K562 (cell line): ENCODE measurements around the gene BIRC6. TPM values are rescaled to one million over a fixed set of nuclear protein-coding genes. Genes with fewer than 3 reads are reported as not detected.

Experiments
- ATAC-seq: fragments of 200-7000 bp; cut with Tn5 transposase; 3 replicates; pipeline ENCODE4 v1.9.1; 2020; ENCODE audit warnings: moderate library complexity
- BruUV-seq: library from RNA; stranded (reverse); fragments of 400-500 nt; replicated peaks from 2 replicates; lab custom pipeline; 2021; lab: Mats Ljungman, UMichigan
- CTCF ChIA-PET: fragments of 300-600 bp; formaldehyde crosslinking; extraction: SDS; loops from one replicate; lab custom pipeline; 2021; ENCODE audit warnings: low intra/inter-chr PET ratio; lab: Yijun Ruan, JAX
- POLR2A ChIA-PET: fragments of 300-600, 350-650 bp; sonication (Branson Sonifier 250); formaldehyde crosslinking; extraction: SDS; loops from one replicate; lab custom pipeline; 2021; ENCODE audit warnings: antibody characterized with exemption, inconsistent platforms; lab: Yijun Ruan, JAX
- DNase-seq, 4 experiments: peaks; one replicate each; pipeline versions ENCODE4 v3.0.0 to v3.0.0-alpha.2; 2011 to 2018; ENCODE audit warnings: low spot score in 3 of 4, mixed read lengths in 3 of 4; ENCODE audit errors: extremely low read depth in 1 of 4
- FAIRE-seq: peaks from 2 replicates; lab custom pipeline; 2011; peaks lifted over from hg19 to GRCh38; lab: Jason Lieb, UNC
- H2AFZ ChIP-seq: 2 replicates; pipeline ENCODE4 v1.6.0; 2011; ENCODE audit warnings: low read depth, low read length, control low read depth, inconsistent platforms
- H3K27ac ChIP-seq: fragments of 200-600 bp; 3 replicates; pipeline ENCODE4 v1.8.0; 2011; ENCODE audit warnings: low read depth, mild to moderate bottlenecking, control low read depth, inconsistent platforms, low read length, moderate library complexity, mixed read lengths; ENCODE audit errors: extremely low read depth
- H3K27me3 ChIP-seq, 2 experiments: fragments of 300-600 bp in 1 of 2; 2 replicates in 1 of 2; 3 replicates in 1 of 2; pipeline versions ENCODE4 v1.6.0 to v1.8.0; 2011; ENCODE audit warnings: inconsistent platforms in 2 of 2, low read length in 2 of 2, mild to moderate bottlenecking in 1 of 2, mixed read lengths in 1 of 2, moderate library complexity in 1 of 2; ENCODE audit not compliant: control insufficient read depth in 2 of 2, insufficient read depth in 2 of 2
- H3K36me3 ChIP-seq: fragments of 300-600 bp; 3 replicates; pipeline ENCODE4 v1.8.0; 2011; ENCODE audit warnings: mild to moderate bottlenecking, low read length, inconsistent platforms; ENCODE audit not compliant: control insufficient read depth, insufficient read depth
- H3K4me1 ChIP-seq, 2 experiments: fragments of 200-600 bp in 1 of 2; replicated peaks in 1 of 2; 2 replicates in 1 of 2; 3 replicates in 1 of 2; pipeline versions ENCODE4 v1.5.1 to v1.8.0; 2011; ENCODE audit warnings: inconsistent platforms in 2 of 2, low read length in 2 of 2, mild to moderate bottlenecking in 1 of 2, mixed read lengths in 1 of 2, moderate library complexity in 1 of 2; ENCODE audit not compliant: control insufficient read depth in 2 of 2, insufficient read depth in 2 of 2
- H3K4me2 ChIP-seq: 2 replicates; pipeline ENCODE4 v1.6.1; 2011; ENCODE audit warnings: low read length, control low read depth, inconsistent platforms, mixed read lengths; ENCODE audit not compliant: insufficient read depth
- H3K4me3 ChIP-seq: fragments of 200-600 bp; sonication (generic), shearing (Covaris generic); 2 replicates; pipeline ENCODE4 v1.5.1; 2016; ENCODE audit warnings: control low read depth, inconsistent platforms
- H3K79me2 ChIP-seq: fragments of 200-600 bp; 3 replicates; pipeline ENCODE4 v1.8.0; 2011; ENCODE audit warnings: low read length, inconsistent platforms; ENCODE audit not compliant: control insufficient read depth, insufficient read depth
- H3K9ac ChIP-seq, 2 experiments: 2 replicates each; pipeline versions ENCODE4 v1.6.0 to v1.6.1; 2011; ENCODE audit warnings: low read depth in 2 of 2, low read length in 2 of 2, control low read depth in 1 of 2, inconsistent platforms in 1 of 2, mild to moderate bottlenecking in 1 of 2, mixed read lengths in 1 of 2; ENCODE audit not compliant: insufficient read depth in 1 of 2
- H3K9me1 ChIP-seq: one replicate; pipeline ENCODE4 v1.6.0; 2011; ENCODE audit warnings: inconsistent platforms, mild to moderate bottlenecking, low read length, moderate library complexity; ENCODE audit not compliant: control insufficient read depth, insufficient read depth
- H3K9me3 ChIP-seq: replicated peaks from 2 replicates; pipeline ENCODE4 v1.5.1; 2011; ENCODE audit warnings: low read depth, low read length, inconsistent platforms; ENCODE audit not compliant: control insufficient read depth, insufficient read depth
- H4K20me1 ChIP-seq: replicated peaks from 2 replicates; pipeline ENCODE4 v1.6.1; 2011; ENCODE audit warnings: low read length, inconsistent platforms, mixed read lengths; ENCODE audit not compliant: control insufficient read depth, insufficient read depth
- BMI1 ChIP-seq: fragments of 150-350 bp; IDR thresholded peaks from 2 replicates; pipeline ENCODE4 v1.6.1; 2014; ENCODE audit warnings: low read length
- HMGN3 ChIP-seq: IDR thresholded peaks from 2 replicates; pipeline ENCODE4 v1.6.1; 2011; ENCODE audit warnings: borderline replicate concordance, low read depth, mild to moderate bottlenecking, mixed read lengths, low read length; ENCODE audit not compliant: insufficient read length; ENCODE audit errors: extremely low read depth
- NEUROD1 ChIP-seq: fragments of 150-350 bp; IDR thresholded peaks from 2 replicates; pipeline ENCODE4 v1.6.1; 2014; ENCODE audit warnings: borderline replicate concordance, low read length, low read depth; ENCODE audit not compliant: partially characterized antibody
- WGBS: fragments of 100-300 bp; shearing (Covaris generic); methylation state at CpG from one replicate; pipeline ENCODE4 v1.1.6; 2016; ENCODE audit warnings: low coverage, mixed read lengths; ENCODE audit not compliant: insufficient coverage; ENCODE audit errors: missing lambda C conversion rate; 5-methylcytosine and 5-hydroxymethylcytosine counted together
- in situ Hi-C: fragments of 300-500 bp; cut with MboI; formaldehyde crosslinking; loops from 4 replicates; pipeline ENCODE4 v1.15.0; 2018; ENCODE audit warnings: inconsistent platforms, mixed read lengths
- intact Hi-C: fragments of 100-400 bp; cut with micrococcal nuclease; formaldehyde crosslinking; loops from 2 replicates; pipeline ENCODE4 v1.14.2; 2022
- polyA plus RNA-seq, 8 experiments: library from polyadenylated mRNA; depleted of rRNA in 4 of 8; stranded (reverse) in 5 of 8; unstranded in 3 of 8; fragments of >200 nt; fragmentation: Nextera tagmentation in 2 of 8; fragmentation: Illumina TruSeq in 1 of 8; extraction: Ambion mirVana in 2 of 8; extraction: Trizol in 1 of 8; gene quantifications; 2 replicates each; pipeline versions ENCODE4 v1.2.1 to v1.2.3, GENCODE V29; 2011 to 2014; ENCODE audit warnings: inconsistent platforms in 1 of 8, missing spikeins in 1 of 8
- total RNA-seq, 7 experiments: library from RNA; depleted of rRNA in 6 of 7; stranded (reverse); fragments of >200 nt in 6 of 7; fragmentation: Illumina TruSeq in 2 of 7; extraction: Trizol in 2 of 7; gene quantifications; 2 replicates each; pipeline versions ENCODE4 v1.2.1 to v1.2.3, GENCODE V29; 2011 to 2021; ENCODE audit warnings: low replicate concordance in 1 of 7
- TF ChIP-seq, protein P1 (sequence below): sonication (generic); formaldehyde crosslinking; IDR thresholded peaks from 2 replicates; pipeline ENCODE4 v1.8.1; 2022; ENCODE audit warnings: missing genetic modification reagents

Gene BIRC6
- total and polyA plus RNA-seq, 9 of the 15 experiments (the other 6 are each of a cell fraction or from before 2014, with no cell fraction given) = 18.8 to 110 (median 49.8) TPM

DNA sequence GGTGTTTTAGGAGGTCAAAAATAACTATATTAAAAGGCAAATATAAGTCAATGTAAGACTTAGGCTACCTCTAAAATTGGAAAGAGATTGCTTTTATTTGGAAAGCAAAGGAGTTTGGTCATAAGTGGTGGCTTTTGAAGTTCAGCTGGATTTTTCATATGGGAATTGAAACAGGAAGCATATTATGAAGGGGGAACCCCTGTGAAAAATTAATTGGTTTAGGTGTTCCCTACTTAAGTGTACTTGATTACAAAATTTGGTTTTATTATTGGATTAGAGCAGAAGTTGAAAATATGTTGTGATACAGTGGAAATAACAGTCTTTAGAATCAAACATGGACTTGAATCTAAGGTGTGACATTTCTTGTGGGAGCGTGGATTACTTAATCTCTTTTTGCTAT lies 149.6 kb downstream of the BIRC6 start:
- Histone ChIP-seq H4K20me1 (no peaks in the 10 kb centered on the region), H3K9ac (no peak overlapping the region), H3K4me2 (no peak overlapping the region), H3K36me3 (peaks cover 81% of the 10 kb centered on the region), H3K9me3 (no peaks in the 10 kb centered on the region), H3K4me1 (no peaks in the 10 kb centered on the region), H3K9me1 (no peaks in the 10 kb centered on the region)
- intact Hi-C loops = no loop called here
- 100% methylated on average over 1 of the region's 1 CpG for WGBS
- no TSS peak for BruUV-seq
- DNase-seq = no peak
- no peak for FAIRE-seq
- CTCF ChIA-PET = no interaction called here
- TF ChIP-seq NEUROD1 (no peak), BMI1 (no peak), HMGN3 (no peak)
- TF ChIP-seq, protein P1, sequence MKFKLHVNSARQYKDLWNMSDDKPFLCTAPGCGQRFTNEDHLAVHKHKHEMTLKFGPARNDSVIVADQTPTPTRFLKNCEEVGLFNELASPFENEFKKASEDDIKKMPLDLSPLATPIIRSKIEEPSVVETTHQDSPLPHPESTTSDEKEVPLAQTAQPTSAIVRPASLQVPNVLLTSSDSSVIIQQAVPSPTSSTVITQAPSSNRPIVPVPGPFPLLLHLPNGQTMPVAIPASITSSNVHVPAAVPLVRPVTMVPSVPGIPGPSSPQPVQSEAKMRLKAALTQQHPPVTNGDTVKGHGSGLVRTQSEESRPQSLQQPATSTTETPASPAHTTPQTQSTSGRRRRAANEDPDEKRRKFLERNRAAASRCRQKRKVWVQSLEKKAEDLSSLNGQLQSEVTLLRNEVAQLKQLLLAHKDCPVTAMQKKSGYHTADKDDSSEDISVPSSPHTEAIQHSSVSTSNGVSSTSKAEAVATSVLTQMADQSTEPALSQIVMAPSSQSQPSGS (CRISPR knock-in tag) = no peak
- TF ChIP-seq, all 486 proteins: peak for 0
- in situ Hi-C loops = no loop called here
- Histone ChIP-seq H3K79me2 (no peaks in the 10 kb centered on the region), H2AFZ (no peak overlapping the region), H3K4me3 (no peak overlapping the region), H3K27me3 (no peaks in the 10 kb centered on the region), H3K27ac (no peak overlapping the region)
- ATAC-seq = no peak
- POLR2A ChIA-PET = interaction anchor here (1.6 kb wide), 1 partner anchor 14 kb away, joined by 3 read pairs; no protein-coding TSS in a partner anchor
